Fibroblast of lung (primary cell): Measurements from ENCODE around the gene MOB1A. TPM values are rescaled to one million over a fixed set of nuclear protein-coding genes. Genes with fewer than 3 reads are reported as not detected.

ENCODE experiments used
- DNase-seq, 2 donors: peaks; one replicate each; pipeline versions ENCODE4 v3.0.0 to v3.0.0-alpha.2; 2010; ENCODE audit warnings: low read depth in 2 of 2
- H2AFZ ChIP-seq: 2 replicates; pipeline ENCODE4 v1.5.1; 2012; ENCODE audit warnings: low read length, control low read depth, inconsistent platforms
- H3K27ac ChIP-seq: 2 replicates; pipeline ENCODE4 v1.5.1; 2011; ENCODE audit warnings: low read length, control low read depth; ENCODE audit not compliant: insufficient read depth
- H3K27me3 ChIP-seq: 2 replicates; pipeline ENCODE4 v1.5.1; 2011; ENCODE audit warnings: mild to moderate bottlenecking, low read length; ENCODE audit not compliant: control insufficient read depth, insufficient read depth
- H3K36me3 ChIP-seq: 2 replicates; pipeline ENCODE4 v1.5.1; 2011; ENCODE audit warnings: low read length; ENCODE audit not compliant: control insufficient read depth, insufficient read depth
- H3K4me1 ChIP-seq: 2 replicates; pipeline ENCODE4 v1.5.1; 2011; ENCODE audit warnings: low read length; ENCODE audit not compliant: control insufficient read depth, insufficient read depth; ENCODE audit errors: extremely low read depth
- H3K4me2 ChIP-seq: 2 replicates; pipeline ENCODE4 v1.5.1; 2011; ENCODE audit warnings: low read length, control low read depth; ENCODE audit not compliant: insufficient read depth; ENCODE audit errors: extremely low read depth
- H3K4me3 ChIP-seq, 4 experiments: fragments of 200-600 bp in 1 of 4; sonication (generic) in 1 of 4; replicated peaks in 1 of 4; 2 replicates each; pipeline ENCODE4 v1.5.1; 2011 to 2016; ENCODE audit warnings: low read length in 4 of 4, low read depth in 3 of 4, mild to moderate bottlenecking in 3 of 4, control low read depth in 2 of 4, inconsistent platforms in 1 of 4, mixed read lengths in 1 of 4; ENCODE audit not compliant: insufficient read depth in 1 of 4; ENCODE audit errors: control extremely low read depth in 1 of 4
- H3K79me2 ChIP-seq: 2 replicates; pipeline ENCODE4 v1.5.1; 2012; ENCODE audit warnings: mild to moderate bottlenecking, low read length, inconsistent platforms; ENCODE audit not compliant: control insufficient read depth, insufficient read depth
- H3K9ac ChIP-seq: 2 replicates; pipeline ENCODE4 v1.5.1; 2011; ENCODE audit warnings: mild to moderate bottlenecking, low read length, control low read depth; ENCODE audit not compliant: insufficient read depth
- H3K9me3 ChIP-seq: 2 replicates; pipeline ENCODE4 v1.5.1; 2012; ENCODE audit warnings: low read depth, low read length; ENCODE audit not compliant: control insufficient read depth, insufficient read depth
- H4K20me1 ChIP-seq: 2 replicates; pipeline ENCODE4 v1.5.1; 2011; ENCODE audit warnings: low read length; ENCODE audit not compliant: control insufficient read depth, insufficient read depth; ENCODE audit errors: extremely low read depth
- CTCF ChIP-seq, 2 donors: IDR thresholded peaks in 1 of 2; conservative IDR thresholded peaks in 1 of 2; 1 replicate in 1 of 2; 2 replicates in 1 of 2; pipeline ENCODE4 v1.5.1; 2011 to 2012; ENCODE audit warnings: low read length in 2 of 2, control low read depth in 1 of 2, inconsistent platforms in 1 of 2, low read depth in 1 of 2, mild to moderate bottlenecking in 1 of 2
- EZH2 ChIP-seq: IDR thresholded peaks from 2 replicates; pipeline ENCODE4 v1.5.1; 2012; ENCODE audit warnings: low read length, control low read depth, mild to moderate bottlenecking; ENCODE audit errors: missing control alignments
- polyA plus RNA-seq, 2 donors: library from polyadenylated mRNA; depleted of rRNA in 1 of 2; stranded (reverse) in 1 of 2; unstranded in 1 of 2; fragments of >200 nt; gene quantifications; 2 replicates each; pipeline ENCODE4 v1.2.1, GENCODE V29; 2011 to 2012; ENCODE audit warnings: missing spikeins in 1 of 2
- total RNA-seq: library from RNA; depleted of rRNA; stranded (reverse); fragments of >200 nt; gene quantifications from 2 replicates; pipeline ENCODE4 v1.2.1, GENCODE V29; 2014

MOB1A gene
- total and polyA plus RNA-seq, 2 donors (not counting 1 experiment from before 2014, with no cell fraction given), result 80.3 to 87.4 TPM

GRCh38 chr2:74155830-74156229, 22.8 kb downstream of the MOB1A start:
- H3K4me2 ChIP-seq, result no peak overlapping the region
- H3K27me3 ChIP-seq, result no peaks in the 10 kb centered on the region
- H3K4me3 ChIP-seq, result no peak overlapping the region
- TF ChIP-seq EZH2 (no peak), CTCF (conservative IDR thresholded peaks at IDR 0.05 in 1 of 2, IDR thresholded peaks at IDR 0.05 in 1 of 2; ENCODE audit: low read depth in 1 of 2, low read length in 2 of 2) (no peak)
- no peaks in the 10 kb centered on the region for H3K4me1 ChIP-seq
- no peak for DNase-seq
- no peaks in the 10 kb centered on the region for H3K9me3 ChIP-seq
- H3K27ac ChIP-seq, result no peak overlapping the region
- peaks cover 8% of the 10 kb centered on the region for H3K36me3 ChIP-seq
- H2AFZ ChIP-seq, result no peak overlapping the region
- no peaks in the 10 kb centered on the region for H4K20me1 ChIP-seq
- no peaks in the 10 kb centered on the region for H3K79me2 ChIP-seq
- H3K9ac ChIP-seq, result no peak overlapping the region

- Histone ChIP-seq H3K9ac (no peak overlapping the region), H3K27me3 (no peaks in the 10 kb centered on the region), H3K4me1 (peaks cover 3% of the 10 kb centered on the region), H4K20me1 (no peaks in the 10 kb centered on the region), H3K79me2 (no peaks in the 10 kb centered on the region), H3K36me3 (peaks cover 10% of the 10 kb centered on the region), H3K27ac (no peak overlapping the region), H3K4me2 (no peak overlapping the region), H2AFZ (no peak overlapping the region), H3K4me3 (no peak overlapping the region), H3K9me3 (no peaks in the 10 kb centered on the region)
- DNase-seq, result no peak
- TF ChIP-seq CTCF (conservative IDR thresholded peaks at IDR 0.05 in 1 of 2, IDR thresholded peaks at IDR 0.05 in 1 of 2; ENCODE audit: low read depth in 1 of 2, low read length in 2 of 2) (no peak), EZH2 (no peak)
Observed at GRCh38 chr2:74152954-74153353, 25.7 kb downstream of the MOB1A start.

GRCh38 chr2:74149570-74150319, 28.9 kb downstream of the MOB1A start:
- peaks cover 9% of the 10 kb centered on the region for H3K79me2 ChIP-seq
- H3K36me3 ChIP-seq, result peaks cover 5% of the 10 kb centered on the region

More at GRCh38 chr2:74149570-74150319, 28.9 kb downstream of the MOB1A start:
- H3K4me2 ChIP-seq, result no peak overlapping the region
- H3K27me3 ChIP-seq, result no peaks in the 10 kb centered on the region
- no peak for DNase-seq
- peaks cover 7% of the 10 kb centered on the region for H3K4me1 ChIP-seq
- TF ChIP-seq EZH2 (no peak), CTCF (conservative IDR thresholded peaks at IDR 0.05 in 1 of 2, IDR thresholded peaks at IDR 0.05 in 1 of 2; ENCODE audit: low read depth in 1 of 2, low read length in 2 of 2) (no peak)
- H4K20me1 ChIP-seq, result no peaks in the 10 kb centered on the region
- H3K27ac ChIP-seq, result no peak overlapping the region
- H3K9ac ChIP-seq, result no peak overlapping the region
- no peaks in the 10 kb centered on the region for H3K9me3 ChIP-seq
- no peak overlapping the region for H2AFZ ChIP-seq
- H3K4me3 ChIP-seq, result no peak overlapping the region
